ENCODE measurements around the gene PAK6.

Gene PAK6

DNA sequence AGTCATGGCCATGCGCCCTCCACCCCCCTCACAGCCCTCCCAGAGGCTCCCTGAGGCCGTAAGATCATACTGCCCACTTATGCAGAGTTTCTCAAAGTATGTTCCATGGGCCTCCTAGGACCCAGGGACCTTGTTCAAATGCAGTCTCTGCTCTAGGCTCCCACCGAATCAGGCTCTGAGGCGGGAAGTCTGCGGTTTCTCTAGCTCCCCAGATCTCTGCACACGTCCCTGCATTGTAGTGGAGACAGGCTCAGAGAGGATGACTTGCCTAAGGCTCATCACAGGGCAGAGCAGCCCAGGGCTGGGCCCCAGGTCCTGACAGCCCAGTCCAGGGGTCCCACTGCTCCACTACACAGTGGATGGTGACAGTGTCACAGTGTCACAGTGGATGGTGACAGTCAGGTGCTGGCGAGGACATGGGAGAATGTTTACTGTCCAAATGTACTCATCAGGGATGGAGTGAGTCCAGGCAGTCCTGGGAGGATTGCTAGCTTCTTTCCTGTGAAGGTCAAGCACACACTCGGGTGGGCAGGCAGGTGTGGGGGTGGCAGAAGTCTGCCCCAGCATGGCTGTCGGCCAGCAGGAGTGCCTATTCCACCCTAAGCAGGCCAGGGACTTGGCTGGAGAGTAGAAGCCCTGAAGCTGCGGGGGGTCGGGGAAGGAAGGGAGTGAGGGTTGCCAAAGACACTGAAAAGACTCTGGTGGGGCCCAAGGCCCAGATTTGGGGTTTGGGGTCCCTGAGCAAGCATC, 31.6 kb downstream of the PAK6 start:
- Histone ChIP-seq H3K9ac (ENCODE audit: low read length) (no peak overlapping the region), H3K4me3 (ENCODE audit: insufficient read depth, low read length, poor library complexity, severe bottlenecking) (no peak overlapping the region)

DNA sequence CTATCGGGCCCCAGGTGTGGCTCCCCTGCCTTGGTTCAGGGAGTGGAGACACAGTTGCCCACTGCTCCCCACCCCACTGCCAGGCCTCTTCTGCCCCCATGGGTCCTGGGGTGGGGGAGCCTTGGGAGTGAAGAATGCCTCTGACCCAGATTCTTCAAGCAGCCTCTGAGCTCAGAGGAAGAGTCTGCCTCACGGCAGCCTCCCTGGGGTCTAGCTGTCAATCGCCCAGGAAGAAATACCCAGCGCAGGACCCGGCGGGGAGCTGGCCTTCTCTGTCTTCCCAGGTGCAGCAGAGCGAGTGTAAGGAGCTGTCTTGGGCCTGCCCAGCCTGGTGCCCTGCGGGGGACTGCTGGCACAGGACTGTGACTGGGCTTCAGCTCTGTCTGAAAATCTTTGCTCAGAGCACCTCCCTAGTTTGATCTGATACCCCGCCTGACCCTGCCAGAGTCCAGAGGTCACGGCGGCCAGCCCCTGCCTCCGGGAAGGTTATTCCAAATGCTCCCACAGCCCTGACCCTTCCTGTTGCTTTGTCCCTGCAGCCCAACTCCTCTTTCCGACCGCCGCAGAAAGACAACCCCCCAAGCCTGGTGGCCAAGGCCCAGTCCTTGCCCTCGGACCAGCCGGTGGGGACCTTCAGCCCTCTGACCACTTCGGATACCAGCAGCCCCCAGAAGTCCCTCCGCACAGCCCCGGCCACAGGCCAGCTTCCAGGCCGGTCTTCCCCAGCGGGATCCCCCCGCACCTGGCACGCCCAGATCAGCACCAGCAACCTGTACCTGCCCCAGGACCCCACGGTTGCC, 33.0 kb downstream of the PAK6 start:
- no peak overlapping the region for H3K4me3 ChIP-seq (ENCODE audit: insufficient read depth, low read length, poor library complexity, severe bottlenecking)
- no peaks in the 10 kb centered on the region for H3K9me2 ChIP-seq (replicated peaks; ENCODE audit: insufficient read depth, low read length)
- no peak overlapping the region for H3K4me2 ChIP-seq (ENCODE audit: low read depth, low read length, poor library complexity, severe bottlenecking)
- no peaks in the 10 kb centered on the region for H3K27me3 ChIP-seq (ENCODE audit: low read length)
- no peaks in the 10 kb centered on the region for H3K36me3 ChIP-seq (ENCODE audit: low read length)
- H4K20me1 ChIP-seq (ENCODE audit: low read depth, low read length): no peaks in the 10 kb centered on the region
- H3K79me2 ChIP-seq (ENCODE audit: insufficient read depth, low read length): no peaks in the 10 kb centered on the region
- TF ChIP-seq EZH2phosphoT487 (conservative IDR thresholded peaks at IDR 0.05; ENCODE audit: low read length): no peak
- TF ChIP-seq CTCF (IDR thresholded peaks at IDR 0.05; ENCODE audit: insufficient read depth, low read length, poor library complexity, severe bottlenecking): no peak
- H2AFZ ChIP-seq (ENCODE audit: low read depth, low read length, severe bottlenecking): no peak overlapping the region
- no peak overlapping the region for H3K27ac ChIP-seq (ENCODE audit: low read depth, low read length)
- H3F3A ChIP-seq (ENCODE audit: insufficient read depth): no peaks in the 10 kb centered on the region
- no peak overlapping the region for H3K9ac ChIP-seq (ENCODE audit: low read length)
- H3K9me3 ChIP-seq (ENCODE audit: insufficient read depth, low read length): no peaks in the 10 kb centered on the region

More for the DNA sequence above, 31.6 kb downstream of the PAK6 start:
- H3K36me3 ChIP-seq (ENCODE audit: low read length): no peaks in the 10 kb centered on the region
- H3K27me3 ChIP-seq (ENCODE audit: low read length): no peaks in the 10 kb centered on the region
- H3K27ac ChIP-seq (ENCODE audit: low read depth, low read length): no peak overlapping the region
- no peaks in the 10 kb centered on the region for H3F3A ChIP-seq (ENCODE audit: insufficient read depth)
- H2AFZ ChIP-seq (ENCODE audit: low read depth, low read length, severe bottlenecking): no peak overlapping the region
- H4K20me1 ChIP-seq (ENCODE audit: low read depth, low read length): no peaks in the 10 kb centered on the region
- no peak overlapping the region for H3K4me2 ChIP-seq (ENCODE audit: low read depth, low read length, poor library complexity, severe bottlenecking)
- no peaks in the 10 kb centered on the region for H3K79me2 ChIP-seq (ENCODE audit: insufficient read depth, low read length)
- H3K9me3 ChIP-seq (ENCODE audit: insufficient read depth, low read length): no peaks in the 10 kb centered on the region
- TF ChIP-seq CTCF (IDR thresholded peaks at IDR 0.05; ENCODE audit: insufficient read depth, low read length, poor library complexity, severe bottlenecking) (no peak), EZH2phosphoT487 (conservative IDR thresholded peaks at IDR 0.05; ENCODE audit: low read length) (no peak)
- H3K9me2 ChIP-seq (replicated peaks; ENCODE audit: insufficient read depth, low read length): no peaks in the 10 kb centered on the region

GRCh38 chr15:40272485-40273056, 33.7 kb downstream of the PAK6 start:
- Histone ChIP-seq H2AFZ (ENCODE audit: low read depth, low read length, severe bottlenecking) (no peak overlapping the region), H3K36me3 (ENCODE audit: low read length) (no peaks in the 10 kb centered on the region), H3K9me2 (replicated peaks; ENCODE audit: insufficient read depth, low read length) (no peaks in the 10 kb centered on the region), H3K79me2 (ENCODE audit: insufficient read depth, low read length) (no peaks in the 10 kb centered on the region), H3K27me3 (ENCODE audit: low read length) (no peaks in the 10 kb centered on the region), H3K4me2 (ENCODE audit: low read depth, low read length, poor library complexity, severe bottlenecking) (no peak overlapping the region), H3F3A (ENCODE audit: insufficient read depth) (no peaks in the 10 kb centered on the region), H3K27ac (ENCODE audit: low read depth, low read length) (no peak overlapping the region), H3K4me3 (ENCODE audit: insufficient read depth, low read length, poor library complexity, severe bottlenecking) (no peak overlapping the region), H3K9me3 (ENCODE audit: insufficient read depth, low read length) (no peaks in the 10 kb centered on the region), H4K20me1 (ENCODE audit: low read depth, low read length) (no peaks in the 10 kb centered on the region), H3K9ac (ENCODE audit: low read length) (no peak overlapping the region)
- TF ChIP-seq CTCF (IDR thresholded peaks at IDR 0.05; ENCODE audit: insufficient read depth, low read length, poor library complexity, severe bottlenecking): peak; percentile 13
- TF ChIP-seq EZH2phosphoT487 (conservative IDR thresholded peaks at IDR 0.05; ENCODE audit: low read length): no peak
